Measurements from ENCODE around the gene CDK18.

DNA sequence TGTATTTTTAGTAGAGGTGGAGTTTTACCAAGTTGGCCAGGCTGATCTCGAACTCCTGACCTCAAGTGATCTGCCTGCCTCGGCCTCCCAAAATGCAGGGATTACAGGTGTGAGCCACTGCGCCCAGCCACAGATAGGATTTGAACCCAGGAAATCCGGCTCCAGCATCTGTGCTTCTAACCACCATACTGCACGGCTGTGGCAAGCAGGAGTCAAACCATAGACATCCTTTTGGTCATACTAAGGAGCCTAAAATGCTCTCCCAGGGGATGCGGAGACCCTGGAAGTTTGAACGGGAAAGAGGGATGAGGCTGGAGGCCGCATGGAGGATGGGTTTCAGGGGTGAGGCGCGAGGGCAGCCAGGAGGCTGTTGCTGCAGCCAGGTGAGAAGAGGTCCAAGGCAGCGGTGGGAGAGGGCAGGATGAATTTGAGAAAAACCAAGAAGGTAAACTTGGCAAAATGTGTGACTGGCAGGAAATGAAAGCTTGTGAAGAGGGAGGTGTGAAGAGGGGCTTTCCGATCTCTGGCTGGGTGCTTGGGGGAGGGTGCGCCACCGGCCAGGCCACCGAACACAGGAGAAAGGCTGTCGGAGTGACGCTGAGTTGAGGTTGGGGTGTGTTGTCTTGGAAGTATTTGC lies 24.0 kb upstream of the CDK18 start:
- TF ChIP-seq, protein P1, sequence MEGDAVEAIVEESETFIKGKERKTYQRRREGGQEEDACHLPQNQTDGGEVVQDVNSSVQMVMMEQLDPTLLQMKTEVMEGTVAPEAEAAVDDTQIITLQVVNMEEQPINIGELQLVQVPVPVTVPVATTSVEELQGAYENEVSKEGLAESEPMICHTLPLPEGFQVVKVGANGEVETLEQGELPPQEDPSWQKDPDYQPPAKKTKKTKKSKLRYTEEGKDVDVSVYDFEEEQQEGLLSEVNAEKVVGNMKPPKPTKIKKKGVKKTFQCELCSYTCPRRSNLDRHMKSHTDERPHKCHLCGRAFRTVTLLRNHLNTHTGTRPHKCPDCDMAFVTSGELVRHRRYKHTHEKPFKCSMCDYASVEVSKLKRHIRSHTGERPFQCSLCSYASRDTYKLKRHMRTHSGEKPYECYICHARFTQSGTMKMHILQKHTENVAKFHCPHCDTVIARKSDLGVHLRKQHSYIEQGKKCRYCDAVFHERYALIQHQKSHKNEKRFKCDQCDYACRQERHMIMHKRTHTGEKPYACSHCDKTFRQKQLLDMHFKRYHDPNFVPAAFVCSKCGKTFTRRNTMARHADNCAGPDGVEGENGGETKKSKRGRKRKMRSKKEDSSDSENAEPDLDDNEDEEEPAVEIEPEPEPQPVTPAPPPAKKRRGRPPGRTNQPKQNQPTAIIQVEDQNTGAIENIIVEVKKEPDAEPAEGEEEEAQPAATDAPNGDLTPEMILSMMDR (IDR thresholded peaks at IDR 0.05): no peak
- no peak for TF ChIP-seq POLR2AphosphoS5 (IDR thresholded peaks at IDR 0.05)
- TF ChIP-seq POLR2A (IDR thresholded peaks at IDR 0.05): no peak
